Activated CD4-positive, CD25-positive, alpha-beta regulatory T cell (primary cell): Measurements from ENCODE around the gene CEMIP2.

Experiments
- DNase-seq, 4 experiments: peaks; one replicate each; lab custom pipeline; 2025; lab: John Stamatoyannopoulos, UW

CEMIP2 gene

GRCh38 chr9:71746023-71746757, 22.1 kb downstream of the CEMIP2 start:
- no peak for DNase-seq

GRCh38 chr9:71744754-71745521, 23.4 kb downstream of the CEMIP2 start:
- no peak for DNase-seq

GRCh38 chr9:71743882-71744281, 24.4 kb downstream of the CEMIP2 start:
- DNase-seq, result no peak

- DNase-seq, result no peak
These were observed 25.1 kb downstream of the CEMIP2 start for GRCh38 chr9:71743217-71743705.

DNA sequence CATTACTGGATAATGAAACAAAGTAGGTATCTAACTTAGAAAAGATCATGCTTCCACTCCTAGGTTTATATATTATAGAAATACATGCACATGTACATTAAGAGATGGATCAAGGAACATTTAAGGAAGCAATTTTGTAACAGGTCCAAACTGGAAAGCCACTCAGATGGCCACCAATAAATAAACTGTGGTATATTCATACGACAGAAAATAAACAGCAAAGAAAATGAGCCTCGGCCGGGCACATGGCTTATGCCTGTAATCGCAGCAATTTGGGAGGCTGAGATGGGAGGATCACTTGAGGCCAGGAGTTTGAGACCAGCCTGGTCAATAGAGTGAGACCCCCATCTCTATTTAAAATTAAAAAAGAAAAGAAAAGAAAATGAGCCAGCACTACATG, 25.6 kb downstream of the CEMIP2 start:
- no peak for DNase-seq

- DNase-seq, result no peak
These were observed 26.2 kb downstream of the CEMIP2 start for GRCh38 chr9:71741926-71742648.

- DNase-seq, result no peak
These were observed 28.1 kb downstream of the CEMIP2 start for GRCh38 chr9:71740199-71740598.

DNA sequence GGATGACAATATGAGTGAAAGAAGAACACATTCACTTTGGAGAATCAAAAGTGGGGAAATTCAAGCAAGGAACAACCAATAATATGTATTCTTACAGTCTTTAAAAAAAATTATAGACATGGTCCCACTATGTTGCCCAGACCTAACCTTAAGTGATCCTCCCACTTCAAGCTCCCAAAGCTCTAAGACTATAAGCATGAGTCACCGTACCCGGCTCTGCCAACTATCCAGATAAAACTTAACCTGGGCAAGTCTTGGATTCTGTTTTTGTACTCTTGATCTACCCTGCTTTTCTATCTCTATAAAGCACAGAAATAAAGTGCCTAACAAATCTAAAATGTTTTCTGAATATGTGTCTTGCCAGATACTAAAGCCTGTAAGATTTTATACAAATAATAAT, 30.9 kb downstream of the CEMIP2 start:
- no peak for DNase-seq

DNA sequence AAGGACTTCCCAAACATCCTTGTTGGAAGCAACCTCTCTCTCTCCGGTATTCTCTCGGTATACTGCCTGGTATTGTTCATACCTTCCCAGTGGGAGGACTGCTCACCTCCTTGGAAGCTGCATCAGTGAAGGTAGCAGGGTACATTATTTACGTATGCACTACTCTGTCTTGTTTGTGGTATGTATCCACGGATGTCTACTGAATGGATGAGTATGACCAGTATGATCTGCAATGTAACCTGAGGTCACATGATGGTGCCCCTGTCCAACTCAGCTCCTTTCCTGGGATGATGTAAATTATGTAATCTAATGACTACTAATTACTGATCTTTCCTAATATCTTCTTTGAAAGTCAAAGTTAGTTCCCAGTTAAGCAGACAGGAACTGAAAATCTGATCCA, 32.1 kb downstream of the CEMIP2 start:
- DNase-seq, result no peak

DNA sequence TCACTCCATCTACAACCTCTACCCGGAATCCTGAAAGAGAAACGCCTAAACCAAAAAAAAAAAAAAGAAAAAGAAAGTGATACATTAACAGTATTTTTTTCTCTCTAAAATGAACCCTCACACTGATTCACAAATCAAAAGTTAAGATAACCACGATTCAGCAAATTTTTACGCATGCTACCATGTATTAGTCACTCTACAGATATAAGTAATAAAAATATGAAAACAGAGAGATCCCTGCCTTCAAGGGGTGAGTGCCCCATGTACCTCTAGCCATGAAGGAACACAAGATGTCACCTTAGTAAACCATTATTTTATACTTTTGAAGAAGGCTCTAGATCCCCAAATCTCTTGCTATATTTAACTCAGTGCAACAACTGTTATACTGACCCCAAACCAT, 33.4 kb downstream of the CEMIP2 start:
- no peak for DNase-seq

DNA sequence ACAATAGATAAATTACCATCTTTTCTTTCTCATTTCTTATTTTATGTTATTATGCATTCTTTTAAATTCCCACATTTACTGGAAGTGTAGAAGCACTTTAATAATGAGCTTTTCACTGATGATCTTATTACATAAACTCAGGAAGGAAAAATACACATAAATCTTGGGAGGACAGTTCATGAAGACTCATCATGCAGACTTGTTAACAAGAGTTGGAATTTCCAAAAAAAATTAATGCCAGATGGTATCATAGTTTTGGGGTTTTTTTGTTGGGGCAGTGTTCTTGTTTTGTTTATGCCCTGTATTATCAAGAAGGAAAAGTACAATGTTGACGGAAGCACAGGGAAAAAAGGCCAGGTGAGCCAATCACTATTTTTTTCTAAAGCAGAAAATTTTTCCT, 35.1 kb downstream of the CEMIP2 start:
- no peak for DNase-seq

- DNase-seq, result no peak
These were observed 38.3 kb downstream of the CEMIP2 start for GRCh38 chr9:71729816-71730526.

- DNase-seq, result no peak
These were observed 41.6 kb downstream of the CEMIP2 start for GRCh38 chr9:71726723-71727122.

DNA sequence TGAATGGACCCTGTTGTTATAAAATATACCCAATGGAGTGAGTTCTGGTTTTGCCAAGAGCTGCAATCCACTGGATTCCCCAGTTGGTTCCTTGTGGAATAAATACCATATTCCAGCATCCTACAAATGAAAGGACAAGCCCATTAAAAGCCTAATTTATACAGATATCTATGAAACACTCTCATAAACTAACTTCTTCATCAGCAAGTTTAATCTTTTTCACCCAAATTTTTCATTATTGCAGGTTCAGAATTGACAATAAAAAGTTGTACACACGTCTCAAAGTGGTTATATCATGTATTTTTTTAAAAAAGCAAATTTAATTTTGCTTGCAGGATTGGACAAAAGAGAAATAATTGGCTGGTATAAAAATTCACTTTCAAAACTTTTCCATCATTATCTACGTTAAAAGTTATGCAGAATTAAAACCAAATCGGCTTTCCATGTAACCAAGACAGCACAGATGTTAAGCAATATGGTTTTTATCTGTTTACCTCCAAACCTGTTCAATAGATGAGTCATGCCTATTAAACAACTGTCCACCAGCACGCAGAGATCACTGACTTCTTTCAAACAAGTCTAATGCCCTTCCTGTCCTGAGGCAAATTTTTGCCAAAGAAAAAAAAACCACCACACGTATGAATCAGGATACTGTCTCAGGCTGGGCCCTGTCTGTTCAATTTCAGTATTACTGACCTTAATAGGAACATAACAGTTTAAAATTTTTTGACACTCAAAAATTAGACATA, 42.5 kb downstream of the CEMIP2 start:
- DNase-seq, result no peak

DNA sequence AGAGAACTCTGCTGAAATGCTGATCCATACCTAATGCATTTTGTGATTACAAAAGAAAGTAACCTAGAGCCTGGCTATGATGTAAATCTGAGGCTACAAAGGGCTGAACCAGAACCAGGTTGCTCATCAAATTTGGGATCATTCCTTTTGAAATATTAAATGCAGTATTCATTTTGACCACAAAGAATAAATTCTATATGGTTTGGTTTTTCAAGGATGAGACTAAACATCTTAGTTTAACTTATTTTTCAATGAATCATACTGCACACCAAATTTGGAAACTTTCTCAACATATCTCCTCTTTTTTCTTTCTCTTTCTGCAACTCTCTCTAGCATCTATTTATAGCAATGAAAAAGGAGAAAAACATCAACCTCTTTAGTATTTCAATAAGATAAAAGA, 46.5 kb downstream of the CEMIP2 start:
- no peak for DNase-seq

GRCh38 chr9:71719562-71719961, 48.8 kb downstream of the CEMIP2 start:
- no peak for DNase-seq

DNA sequence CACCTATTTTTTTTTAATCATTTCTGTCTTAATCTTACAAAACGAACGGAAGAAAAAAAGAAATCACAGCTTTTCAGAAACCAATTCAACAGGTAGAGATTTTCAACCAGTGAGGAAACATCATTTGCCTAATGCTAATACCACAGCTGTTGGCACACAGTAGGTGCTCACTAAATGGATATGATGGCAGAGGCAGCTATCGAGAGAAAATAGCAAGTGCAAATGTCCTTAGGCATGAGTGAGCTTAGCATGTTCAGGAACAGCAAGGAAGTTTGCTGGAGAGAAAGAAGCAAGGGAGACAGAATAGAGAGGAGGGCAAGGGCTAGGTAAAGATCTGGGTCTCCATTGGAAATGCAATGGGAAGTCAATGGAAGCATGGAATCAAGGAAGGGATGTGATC, 49.2 kb downstream of the CEMIP2 start:
- DNase-seq, result no peak

- DNase-seq, result no peak
These were observed 52.0 kb downstream of the CEMIP2 start for GRCh38 chr9:71716138-71716909.

DNA sequence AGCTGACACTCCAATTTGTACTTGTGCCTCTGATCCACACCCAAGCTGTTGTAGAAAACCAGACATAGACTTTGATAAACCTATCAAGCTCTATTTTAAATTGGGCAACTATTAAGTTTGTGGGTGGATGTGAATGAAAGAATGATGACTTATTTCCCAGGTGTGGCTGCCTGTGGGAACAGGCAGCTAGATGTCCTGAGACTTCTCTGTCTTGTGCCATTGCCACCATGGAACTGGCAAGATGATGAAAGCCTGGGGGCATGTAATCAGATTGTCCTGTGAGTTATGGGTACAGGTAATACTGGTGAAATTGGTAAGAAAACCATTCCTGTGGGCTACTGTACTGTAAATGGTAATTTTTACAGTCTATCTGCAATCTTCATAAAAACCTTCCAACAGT, 57.5 kb downstream of the CEMIP2 start:
- no peak for DNase-seq

DNA sequence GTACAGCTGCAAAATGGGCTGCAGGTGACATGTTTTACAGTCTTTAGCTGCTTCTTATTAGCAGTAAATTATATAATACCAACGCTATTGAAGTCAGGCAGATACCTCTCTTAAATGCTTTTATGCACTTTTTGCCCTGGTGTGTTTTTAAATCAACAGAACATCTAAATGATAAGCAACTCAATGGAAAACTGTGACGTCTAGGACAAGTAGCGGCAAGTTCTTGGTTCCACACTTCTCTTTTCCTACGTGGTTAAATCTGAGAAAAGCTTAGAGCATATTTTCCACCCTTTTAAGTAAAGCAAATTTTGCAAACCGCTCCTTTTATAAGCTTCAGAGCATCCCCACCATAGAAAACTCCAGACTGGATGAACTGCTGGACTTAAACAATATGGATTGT, 58.1 kb downstream of the CEMIP2 start:
- DNase-seq, result no peak

GRCh38 chr9:71709384-71709783, 58.9 kb downstream of the CEMIP2 start:
- DNase-seq, result no peak
